HUES48 (cell line): ENCODE measurements around the gene OLFM1.

Experiments
- H3K27ac ChIP-seq: one replicate; pipeline ENCODE4 v1.7.0; 2013; ENCODE audit warnings: low read depth, low read length, inconsistent platforms
- H3K27me3 ChIP-seq: 2 replicates; pipeline ENCODE4 v1.6.1; 2013; ENCODE audit warnings: mild to moderate bottlenecking, low read length; ENCODE audit not compliant: control insufficient read depth, insufficient read depth
- H3K36me3 ChIP-seq: 2 replicates; pipeline ENCODE4 v1.6.1; 2013; ENCODE audit warnings: low read length; ENCODE audit not compliant: control insufficient read depth, insufficient read depth
- H3K4me1 ChIP-seq: 2 replicates; pipeline ENCODE4 v1.6.1; 2013; ENCODE audit warnings: mild to moderate bottlenecking, low read length; ENCODE audit not compliant: control insufficient read depth, insufficient read depth
- H3K4me3 ChIP-seq: 2 replicates; pipeline ENCODE4 v1.5.1; 2013; ENCODE audit warnings: mild to moderate bottlenecking, low read depth, low read length
- H3K9ac ChIP-seq: 2 replicates; pipeline ENCODE4 v1.6.1; 2013; ENCODE audit warnings: mild to moderate bottlenecking, low read depth, low read length, moderate library complexity
- H3K9me3 ChIP-seq: 2 replicates; pipeline ENCODE4 v1.6.1; 2013; ENCODE audit warnings: low read length; ENCODE audit not compliant: control insufficient read depth, insufficient read depth

Gene OLFM1

DNA sequence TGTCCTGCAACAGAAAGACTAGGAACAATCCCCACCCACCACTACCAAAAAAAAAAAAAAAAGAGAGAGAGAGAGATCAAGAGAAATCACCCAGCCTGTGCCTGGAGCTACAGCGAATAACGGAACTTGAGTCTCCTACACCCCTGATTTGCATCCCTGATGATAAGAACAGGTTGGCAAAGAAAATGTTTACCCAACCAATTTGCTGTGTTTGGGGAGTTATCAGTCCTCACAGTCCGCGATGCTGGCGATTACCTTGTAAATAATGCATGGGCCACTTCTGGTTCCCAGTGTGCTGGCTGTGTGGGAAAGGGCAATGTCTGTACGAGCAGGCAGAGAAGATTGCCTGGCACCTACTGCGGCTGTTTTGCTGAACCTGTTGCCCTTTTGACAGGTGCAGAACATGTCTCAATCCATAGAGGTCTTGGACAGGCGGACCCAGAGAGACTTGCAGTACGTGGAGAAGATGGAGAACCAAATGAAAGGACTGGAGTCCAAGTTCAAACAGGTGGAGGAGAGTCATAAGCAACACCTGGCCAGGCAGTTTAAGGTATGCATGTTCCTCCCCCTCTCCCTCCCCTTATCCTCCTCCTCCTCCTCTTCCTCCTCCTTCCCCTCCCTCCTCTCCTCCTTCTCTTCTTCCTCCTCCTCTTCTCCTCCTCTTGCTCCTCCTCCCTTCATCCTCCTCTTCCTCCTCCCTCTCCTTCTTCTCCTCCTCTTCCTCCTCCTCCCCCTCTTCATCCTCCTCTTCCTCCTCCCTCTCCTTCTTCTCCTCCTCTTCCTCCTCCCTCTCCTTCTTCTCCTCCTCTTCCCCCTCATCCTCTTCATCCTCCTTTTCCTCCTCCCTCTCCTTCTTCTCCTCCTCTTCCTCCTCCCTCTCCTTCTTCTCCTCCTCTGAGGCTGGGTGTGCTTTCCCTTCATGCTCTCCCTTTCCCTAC lies 8.3 kb downstream of the OLFM1 start:
- no peaks in the 10 kb centered on the region for H3K9me3 ChIP-seq
- no peaks in the 10 kb centered on the region for H3K27me3 ChIP-seq
- H3K27ac ChIP-seq: no peak overlapping the region
- H3K4me3 ChIP-seq: no peak overlapping the region
- H3K4me1 ChIP-seq: no peaks in the 10 kb centered on the region
- H3K36me3 ChIP-seq: peaks cover 63% of the 10 kb centered on the region
- no peak overlapping the region for H3K9ac ChIP-seq

DNA sequence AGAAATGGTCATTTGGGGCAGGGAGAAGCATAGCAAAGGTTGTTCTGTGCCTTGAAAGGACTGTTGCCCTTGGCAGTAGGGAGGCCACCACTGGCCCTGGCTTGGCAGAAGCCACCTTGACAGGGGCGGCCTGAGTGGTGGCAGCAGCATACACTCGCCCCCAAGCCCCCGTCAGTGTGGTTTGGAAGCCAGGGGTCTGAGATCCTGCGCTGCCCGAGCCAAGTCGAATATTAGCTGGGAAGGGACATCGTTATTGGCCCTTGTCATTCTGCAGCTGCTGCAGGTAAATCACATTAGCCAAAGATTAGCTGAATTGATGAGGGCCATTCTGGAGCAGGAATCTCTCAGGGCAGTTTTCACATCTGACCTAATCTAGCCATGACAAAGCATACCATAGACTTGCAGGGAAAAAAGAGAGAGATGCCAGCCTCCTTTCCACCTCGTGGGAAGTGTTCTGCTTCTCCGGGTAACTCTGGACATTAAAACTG lies 9.0 kb downstream of the OLFM1 start:
- Histone ChIP-seq H3K27me3 (no peaks in the 10 kb centered on the region), H3K27ac (no peak overlapping the region), H3K4me1 (no peaks in the 10 kb centered on the region), H3K4me3 (no peak overlapping the region), H3K36me3 (peaks cover 62% of the 10 kb centered on the region), H3K9me3 (no peaks in the 10 kb centered on the region), H3K9ac (no peak overlapping the region)

DNA sequence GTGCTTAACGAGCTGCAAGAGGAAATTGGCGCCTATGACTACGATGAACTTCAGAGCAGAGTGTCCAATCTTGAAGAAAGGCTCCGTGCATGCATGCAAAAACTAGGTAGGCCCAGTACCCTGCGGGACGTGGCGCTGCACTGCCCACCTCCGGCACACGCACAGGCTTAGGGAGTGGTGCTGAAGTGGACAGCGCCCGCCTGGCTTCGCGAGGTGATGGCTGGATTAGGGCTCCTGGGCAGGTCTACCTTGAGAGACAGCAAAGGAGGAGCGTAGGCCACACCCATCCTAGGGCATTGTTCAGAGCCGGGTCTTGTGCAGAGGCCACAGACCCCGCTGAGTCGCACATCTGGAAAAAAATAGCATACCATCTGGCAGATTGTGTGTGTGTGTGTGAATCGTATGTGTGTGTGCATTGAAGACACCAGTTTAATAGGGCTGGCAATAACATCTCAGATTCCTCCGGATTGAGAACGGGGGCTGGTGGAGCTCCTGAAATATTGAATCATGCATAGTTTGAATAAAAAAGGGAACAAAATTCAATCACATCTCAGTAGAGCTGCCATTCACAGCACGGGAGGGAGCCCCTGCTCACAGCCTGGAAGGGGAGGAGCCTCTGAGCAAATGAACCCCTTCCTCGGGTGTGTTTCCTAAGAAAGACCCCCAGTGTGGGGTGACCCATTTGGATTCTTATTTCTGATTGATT lies 11.1 kb downstream of the OLFM1 start:
- Histone ChIP-seq H3K27me3 (no peaks in the 10 kb centered on the region), H3K36me3 (peaks cover 55% of the 10 kb centered on the region), H3K9me3 (no peaks in the 10 kb centered on the region), H3K9ac (no peak overlapping the region), H3K4me1 (no peaks in the 10 kb centered on the region), H3K27ac (no peak overlapping the region), H3K4me3 (no peak overlapping the region)

DNA sequence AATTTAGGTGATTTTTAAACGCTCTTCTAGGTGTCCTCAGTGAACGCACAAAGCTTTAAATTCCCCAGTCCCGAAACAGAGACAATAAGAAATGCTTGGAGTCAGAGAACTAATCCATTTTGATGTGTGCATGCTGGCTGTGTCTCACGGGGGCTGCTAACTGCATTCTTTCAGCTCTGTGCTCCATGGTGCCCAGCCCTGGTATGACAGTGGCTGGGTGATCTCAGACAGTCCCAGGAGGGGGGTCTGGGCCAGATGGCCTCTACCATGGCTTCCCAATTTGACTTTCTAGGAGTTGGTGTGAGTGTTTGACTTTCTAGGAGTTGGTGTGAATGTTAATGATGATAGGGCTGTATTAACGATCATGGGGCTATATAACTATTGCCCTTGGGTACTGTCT lies 12.1 kb downstream of the OLFM1 start:
- no peak overlapping the region for H3K4me3 ChIP-seq
- H3K27me3 ChIP-seq: no peaks in the 10 kb centered on the region
- H3K9me3 ChIP-seq: no peaks in the 10 kb centered on the region
- H3K27ac ChIP-seq: no peak overlapping the region
- H3K36me3 ChIP-seq: peaks cover 51% of the 10 kb centered on the region
- no peak overlapping the region for H3K9ac ChIP-seq
- no peaks in the 10 kb centered on the region for H3K4me1 ChIP-seq

DNA sequence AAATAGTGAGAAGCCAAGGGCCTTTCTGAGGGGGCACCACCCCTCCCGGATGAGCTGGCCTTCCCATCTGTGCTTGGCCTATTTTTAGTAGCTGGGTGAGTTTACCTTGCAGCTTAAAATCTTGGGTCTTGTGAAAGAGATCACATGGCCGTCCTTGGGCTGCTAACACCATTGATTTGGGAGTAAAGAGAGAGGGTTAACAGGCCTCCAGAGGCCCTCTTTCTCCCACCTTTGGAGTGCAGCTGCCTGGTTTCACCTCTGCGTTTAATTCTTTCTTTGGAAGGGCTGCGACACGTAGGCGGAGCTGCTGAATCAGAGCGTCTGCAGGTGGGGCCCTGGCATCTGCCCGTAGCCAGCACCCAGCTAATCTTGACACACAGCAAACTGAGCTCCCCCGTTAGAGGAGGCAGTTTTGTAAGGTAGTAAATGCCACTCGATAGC lies 12.8 kb downstream of the OLFM1 start:
- no peaks in the 10 kb centered on the region for H3K9me3 ChIP-seq

DNA sequence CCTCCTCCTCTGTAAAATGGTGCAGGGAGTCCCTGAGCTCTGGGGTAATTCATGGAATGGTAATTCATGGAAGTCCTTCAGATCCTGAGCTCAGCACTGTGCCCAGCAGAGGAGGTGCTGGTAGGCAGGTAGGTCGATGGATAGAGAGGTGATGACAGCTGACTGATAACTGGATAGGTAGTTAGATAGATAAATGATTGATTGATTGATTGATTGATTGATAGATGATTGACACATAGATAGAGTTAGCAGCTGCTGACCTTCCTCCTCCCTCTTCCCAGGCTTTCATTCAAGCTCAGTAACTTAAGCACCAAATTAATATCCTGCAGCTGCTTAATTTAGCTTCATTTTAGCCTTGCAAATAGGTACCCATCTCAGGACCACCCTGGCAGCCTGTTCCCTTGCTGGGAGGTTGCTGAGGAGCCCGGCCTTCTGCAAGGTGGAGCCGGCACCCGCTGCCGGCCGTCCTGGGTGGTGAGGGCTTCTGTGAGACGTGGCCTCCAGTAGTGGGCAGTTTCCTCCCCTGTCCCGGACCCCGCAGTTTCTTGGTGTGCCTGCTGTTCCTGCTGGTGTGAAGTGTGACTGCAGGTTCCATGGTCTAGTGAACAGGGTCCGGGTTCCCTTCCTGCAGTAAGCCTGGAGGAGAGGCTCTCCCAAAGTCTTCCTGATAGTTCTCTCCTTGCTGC lies 13.4 kb downstream of the OLFM1 start:
- Histone ChIP-seq H3K4me1 (no peaks in the 10 kb centered on the region), H3K9me3 (no peaks in the 10 kb centered on the region), H3K27me3 (no peaks in the 10 kb centered on the region)

More for the DNA sequence above, 12.8 kb downstream of the OLFM1 start:
- H3K4me3 ChIP-seq: no peak overlapping the region
- H3K27ac ChIP-seq: no peak overlapping the region
- peaks cover 51% of the 10 kb centered on the region for H3K36me3 ChIP-seq
- H3K9ac ChIP-seq: no peak overlapping the region
- no peaks in the 10 kb centered on the region for H3K27me3 ChIP-seq
- H3K4me1 ChIP-seq: no peaks in the 10 kb centered on the region

DNA sequence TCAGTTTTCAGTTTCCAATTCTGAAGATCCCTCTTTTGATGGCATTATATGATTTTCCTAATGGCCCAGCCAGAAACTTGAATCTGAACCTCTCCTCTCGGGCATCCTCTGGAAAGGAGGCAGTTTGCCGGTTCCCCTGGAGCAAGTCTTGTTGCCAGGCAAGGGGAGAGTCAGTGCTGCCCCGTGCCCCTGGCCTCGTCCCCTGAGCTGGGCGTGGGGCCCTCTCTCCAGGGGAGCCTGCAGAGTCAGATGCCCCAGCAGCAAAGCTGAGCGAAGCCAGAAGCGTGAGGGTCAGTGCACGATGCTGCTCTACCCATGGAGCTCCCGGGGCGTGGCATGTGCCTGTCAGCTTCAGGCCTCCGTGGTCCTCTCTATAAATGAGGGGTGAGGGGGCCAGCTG lies 14.0 kb downstream of the OLFM1 start:
- H3K4me1 ChIP-seq: no peaks in the 10 kb centered on the region
- no peak overlapping the region for H3K4me3 ChIP-seq
- peaks cover 41% of the 10 kb centered on the region for H3K36me3 ChIP-seq
- H3K27ac ChIP-seq: no peak overlapping the region
- H3K9ac ChIP-seq: no peak overlapping the region
- H3K9me3 ChIP-seq: no peaks in the 10 kb centered on the region
- no peaks in the 10 kb centered on the region for H3K27me3 ChIP-seq

More for the DNA sequence above, 13.4 kb downstream of the OLFM1 start:
- H3K27ac ChIP-seq: no peak overlapping the region
- no peak overlapping the region for H3K4me3 ChIP-seq
- peaks cover 47% of the 10 kb centered on the region for H3K36me3 ChIP-seq
- H3K9ac ChIP-seq: no peak overlapping the region

DNA sequence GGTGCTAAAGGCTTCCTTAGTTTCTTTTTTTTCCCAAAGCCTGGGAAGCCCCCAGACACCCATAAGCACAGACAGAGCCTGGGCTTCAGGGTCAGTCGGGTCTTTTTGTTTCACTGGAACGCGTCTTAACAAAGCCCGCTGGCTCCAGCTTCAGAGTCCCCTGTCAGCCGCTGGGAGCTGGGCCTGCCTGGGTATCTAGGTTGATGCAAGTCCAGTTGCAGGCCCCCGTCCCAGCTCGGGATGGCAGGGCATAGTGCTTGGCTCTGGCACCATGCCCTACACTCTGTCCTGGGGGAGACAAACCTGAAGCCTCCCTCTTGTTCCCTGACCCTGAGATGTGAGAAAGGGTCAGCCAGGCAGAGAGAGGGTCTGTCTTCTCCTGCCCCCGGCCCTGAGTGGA lies 14.5 kb downstream of the OLFM1 start:
- H3K9me3 ChIP-seq: no peaks in the 10 kb centered on the region
- H3K9ac ChIP-seq: no peak overlapping the region
- H3K4me1 ChIP-seq: no peaks in the 10 kb centered on the region
- no peak overlapping the region for H3K4me3 ChIP-seq
- H3K27me3 ChIP-seq: no peaks in the 10 kb centered on the region
- peaks cover 36% of the 10 kb centered on the region for H3K36me3 ChIP-seq
- H3K27ac ChIP-seq: no peak overlapping the region

DNA sequence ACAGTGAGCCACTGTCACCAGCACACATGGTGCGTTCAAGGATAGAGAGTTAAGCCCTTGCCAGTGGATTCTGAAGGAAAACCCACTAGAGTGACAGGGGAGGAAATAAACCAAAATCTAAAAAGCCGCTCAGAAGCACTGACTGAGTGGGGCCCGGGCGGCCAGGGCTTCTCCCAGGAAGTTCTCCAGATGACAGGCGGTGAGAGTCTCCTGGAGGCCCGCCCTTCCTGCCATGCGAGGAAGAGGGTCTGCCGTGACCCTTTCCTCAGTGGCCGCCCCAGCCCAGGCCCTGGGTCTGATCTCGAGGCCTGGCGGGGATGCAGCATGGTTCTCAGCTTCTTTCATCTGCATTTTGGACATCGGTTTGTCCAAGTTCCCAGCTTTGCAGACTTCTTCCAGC lies 14.9 kb downstream of the OLFM1 start:
- Histone ChIP-seq H3K4me1 (peaks cover 2% of the 10 kb centered on the region; the same call in 1 of the 2 replicates), H3K9ac (no peak overlapping the region), H3K27ac (no peak overlapping the region), H3K9me3 (no peaks in the 10 kb centered on the region), H3K27me3 (no peaks in the 10 kb centered on the region), H3K4me3 (no peak overlapping the region), H3K36me3 (peaks cover 35% of the 10 kb centered on the region)

DNA sequence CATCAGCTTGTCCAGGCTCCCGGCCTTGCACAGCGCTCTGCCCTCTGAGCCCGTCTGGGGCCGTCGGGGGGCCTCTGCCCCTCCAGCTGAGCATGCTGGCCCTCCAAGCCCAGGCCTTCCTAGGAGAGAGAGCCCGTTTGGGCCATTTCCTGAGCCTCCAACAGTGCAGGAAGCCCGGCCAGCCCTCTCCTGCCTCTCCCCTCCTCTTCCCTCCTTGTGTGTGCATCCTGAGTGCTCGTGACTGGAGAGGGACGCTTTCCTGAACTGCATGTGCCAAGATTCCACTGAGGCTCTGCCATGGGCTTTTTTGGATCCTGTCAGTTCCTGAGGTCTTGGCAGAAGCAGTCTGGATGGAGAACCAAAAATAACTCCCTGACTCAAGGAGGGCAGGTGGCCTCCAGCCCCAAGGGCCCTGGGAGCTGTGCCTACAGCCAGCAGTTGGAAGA lies 15.6 kb downstream of the OLFM1 start:
- Histone ChIP-seq H3K4me3 (no peak overlapping the region), H3K9me3 (no peaks in the 10 kb centered on the region), H3K27ac (no peak overlapping the region), H3K27me3 (no peaks in the 10 kb centered on the region), H3K36me3 (peaks cover 29% of the 10 kb centered on the region), H3K4me1 (peaks cover 7% of the 10 kb centered on the region; the same call in 1 of the 2 replicates), H3K9ac (no peak overlapping the region)
